Measurements from ENCODE around the gene ABHD6.

The ABHD6 gene

GRCh38 chr3:58292866-58293265 is 55.3 kb downstream of the ABHD6 start:
- no peaks in the 10 kb centered on the region for H3K27me3 ChIP-seq (ENCODE audit: control insufficient read depth, insufficient read depth, low read length)
- H3K4me1 ChIP-seq (ENCODE audit: control insufficient read depth, insufficient read depth, low read length) = no peaks in the 10 kb centered on the region
- H3K4me3 ChIP-seq (ENCODE audit: low read length) = no peak overlapping the region
- H3K9ac ChIP-seq (ENCODE audit: low read length) = no peak overlapping the region
- H3K36me3 ChIP-seq (ENCODE audit: control insufficient read depth, insufficient read depth, low read length) = no peaks in the 10 kb centered on the region
- no peaks in the 10 kb centered on the region for H3K9me3 ChIP-seq (ENCODE audit: control insufficient read depth, low read length)

- no peak overlapping the region for H3K4me3 ChIP-seq (ENCODE audit: low read length)
- H3K27me3 ChIP-seq (ENCODE audit: control insufficient read depth, insufficient read depth, low read length) = no peaks in the 10 kb centered on the region
- no peaks in the 10 kb centered on the region for H3K36me3 ChIP-seq (ENCODE audit: control insufficient read depth, insufficient read depth, low read length)
- H3K4me1 ChIP-seq (ENCODE audit: control insufficient read depth, insufficient read depth, low read length) = no peaks in the 10 kb centered on the region
- no peaks in the 10 kb centered on the region for H3K9me3 ChIP-seq (ENCODE audit: control insufficient read depth, low read length)
- H3K9ac ChIP-seq (ENCODE audit: low read length) = no peak overlapping the region
Observed at GRCh38 chr3:58293516-58293915, 55.9 kb downstream of the ABHD6 start.

GRCh38 chr3:58296269-58296668 is 58.7 kb downstream of the ABHD6 start:
- Histone ChIP-seq H3K36me3 (ENCODE audit: control insufficient read depth, insufficient read depth, low read length) (no peaks in the 10 kb centered on the region), H3K27me3 (ENCODE audit: control insufficient read depth, insufficient read depth, low read length) (no peaks in the 10 kb centered on the region), H3K9ac (ENCODE audit: low read length) (no peak overlapping the region), H3K4me3 (ENCODE audit: low read length) (no peak overlapping the region), H3K9me3 (ENCODE audit: control insufficient read depth, low read length) (no peaks in the 10 kb centered on the region), H3K4me1 (ENCODE audit: control insufficient read depth, insufficient read depth, low read length) (no peaks in the 10 kb centered on the region)

- no peaks in the 10 kb centered on the region for H3K4me1 ChIP-seq (ENCODE audit: control insufficient read depth, insufficient read depth, low read length)
- no peak overlapping the region for H3K4me3 ChIP-seq (ENCODE audit: low read length)
- H3K9me3 ChIP-seq (ENCODE audit: control insufficient read depth, low read length) = no peaks in the 10 kb centered on the region
- no peak overlapping the region for H3K9ac ChIP-seq (ENCODE audit: low read length)
- H3K36me3 ChIP-seq (ENCODE audit: control insufficient read depth, insufficient read depth, low read length) = no peaks in the 10 kb centered on the region
- H3K27me3 ChIP-seq (ENCODE audit: control insufficient read depth, insufficient read depth, low read length) = no peaks in the 10 kb centered on the region
Observed at GRCh38 chr3:58296843-58297242, 59.3 kb downstream of the ABHD6 start.

GRCh38 chr3:58298190-58298589 is 60.6 kb downstream of the ABHD6 start:
- no peak overlapping the region for H3K4me3 ChIP-seq (ENCODE audit: low read length)
- H3K27me3 ChIP-seq (ENCODE audit: control insufficient read depth, insufficient read depth, low read length) = no peaks in the 10 kb centered on the region
- no peaks in the 10 kb centered on the region for H3K36me3 ChIP-seq (ENCODE audit: control insufficient read depth, insufficient read depth, low read length)
- H3K9me3 ChIP-seq (ENCODE audit: control insufficient read depth, low read length) = no peaks in the 10 kb centered on the region
- no peak overlapping the region for H3K9ac ChIP-seq (ENCODE audit: low read length)
- H3K4me1 ChIP-seq (ENCODE audit: control insufficient read depth, insufficient read depth, low read length) = no peaks in the 10 kb centered on the region

- H3K4me1 ChIP-seq (ENCODE audit: control insufficient read depth, insufficient read depth, low read length) = no peaks in the 10 kb centered on the region
- H3K9ac ChIP-seq (ENCODE audit: low read length) = no peak overlapping the region
- no peaks in the 10 kb centered on the region for H3K9me3 ChIP-seq (ENCODE audit: control insufficient read depth, low read length)
- no peaks in the 10 kb centered on the region for H3K27me3 ChIP-seq (ENCODE audit: control insufficient read depth, insufficient read depth, low read length)
- H3K36me3 ChIP-seq (ENCODE audit: control insufficient read depth, insufficient read depth, low read length) = no peaks in the 10 kb centered on the region
- no peak overlapping the region for H3K4me3 ChIP-seq (ENCODE audit: low read length)
Observed at GRCh38 chr3:58299075-58299474, 61.5 kb downstream of the ABHD6 start.

- H3K36me3 ChIP-seq (ENCODE audit: control insufficient read depth, insufficient read depth, low read length) = no peaks in the 10 kb centered on the region
- no peaks in the 10 kb centered on the region for H3K9me3 ChIP-seq (ENCODE audit: control insufficient read depth, low read length)
- no peak overlapping the region for H3K9ac ChIP-seq (ENCODE audit: low read length)
- H3K4me3 ChIP-seq (ENCODE audit: low read length) = no peak overlapping the region
- no peaks in the 10 kb centered on the region for H3K4me1 ChIP-seq (ENCODE audit: control insufficient read depth, insufficient read depth, low read length)
- no peaks in the 10 kb centered on the region for H3K27me3 ChIP-seq (ENCODE audit: control insufficient read depth, insufficient read depth, low read length)
Observed at GRCh38 chr3:58299839-58300516, 62.4 kb downstream of the ABHD6 start.

GRCh38 chr3:58305882-58306711 is 68.5 kb downstream of the ABHD6 start, which contains the start of the genes HTD2 and RPP14:
Gene HTD2, plus strand, starts transcription at chr3:58306520. Its CDS starts 11,094 bp downstream, at chr3:58317614.
Gene RPP14, plus strand, starts transcription at chr3:58306245. Its CDS starts 4,085 bp downstream, at chr3:58310330.
- H3K4me1 ChIP-seq (ENCODE audit: control insufficient read depth, insufficient read depth, low read length) = peaks cover 16% of the 10 kb centered on the region
- no peaks in the 10 kb centered on the region for H3K36me3 ChIP-seq (ENCODE audit: control insufficient read depth, insufficient read depth, low read length)
- H3K9ac ChIP-seq (ENCODE audit: low read length) = peak within 1 kb of the TSS; percentile 85
- no peaks in the 10 kb centered on the region for H3K9me3 ChIP-seq (ENCODE audit: control insufficient read depth, low read length)
- no peaks in the 10 kb centered on the region for H3K27me3 ChIP-seq (ENCODE audit: control insufficient read depth, insufficient read depth, low read length)
- H3K4me3 ChIP-seq (ENCODE audit: low read length) = peak within 1 kb of the TSS; percentile 91

GRCh38 chr3:58307639-58308215 is 70.1 kb downstream of the ABHD6 start:
- H3K4me1 ChIP-seq (ENCODE audit: control insufficient read depth, insufficient read depth, low read length) = peaks cover 16% of the 10 kb centered on the region
- H3K36me3 ChIP-seq (ENCODE audit: control insufficient read depth, insufficient read depth, low read length) = peaks cover 9% of the 10 kb centered on the region
- no peak overlapping the region for H3K4me3 ChIP-seq (ENCODE audit: low read length)
- H3K9ac ChIP-seq (ENCODE audit: low read length) = peak overlapping the region; percentile 85
- no peaks in the 10 kb centered on the region for H3K9me3 ChIP-seq (ENCODE audit: control insufficient read depth, low read length)
- H3K27me3 ChIP-seq (ENCODE audit: control insufficient read depth, insufficient read depth, low read length) = no peaks in the 10 kb centered on the region

GRCh38 chr3:58308728-58309127 is 71.1 kb downstream of the ABHD6 start:
- H3K36me3 ChIP-seq (ENCODE audit: control insufficient read depth, insufficient read depth, low read length) = peaks cover 9% of the 10 kb centered on the region
- H3K4me1 ChIP-seq (ENCODE audit: control insufficient read depth, insufficient read depth, low read length) = peaks cover 16% of the 10 kb centered on the region
- H3K4me3 ChIP-seq (ENCODE audit: low read length) = no peak overlapping the region
- H3K9me3 ChIP-seq (ENCODE audit: control insufficient read depth, low read length) = no peaks in the 10 kb centered on the region
- H3K27me3 ChIP-seq (ENCODE audit: control insufficient read depth, insufficient read depth, low read length) = no peaks in the 10 kb centered on the region
- H3K9ac ChIP-seq (ENCODE audit: low read length) = peak overlapping the region; percentile 85

- Histone ChIP-seq H3K9ac (ENCODE audit: low read length) (no peak overlapping the region), H3K36me3 (ENCODE audit: control insufficient read depth, insufficient read depth, low read length) (peaks cover 4% of the 10 kb centered on the region), H3K4me3 (ENCODE audit: low read length) (no peak overlapping the region), H3K9me3 (ENCODE audit: control insufficient read depth, low read length) (no peaks in the 10 kb centered on the region), H3K4me1 (ENCODE audit: control insufficient read depth, insufficient read depth, low read length) (no peaks in the 10 kb centered on the region), H3K27me3 (ENCODE audit: control insufficient read depth, insufficient read depth, low read length) (no peaks in the 10 kb centered on the region)
Observed at GRCh38 chr3:58317811-58318210, 80.2 kb downstream of the ABHD6 start.

- Histone ChIP-seq H3K4me1 (ENCODE audit: control insufficient read depth, insufficient read depth, low read length) (peaks cover 15% of the 10 kb centered on the region), H3K4me3 (ENCODE audit: low read length) (no peak overlapping the region), H3K9me3 (ENCODE audit: control insufficient read depth, low read length) (no peaks in the 10 kb centered on the region), H3K9ac (ENCODE audit: low read length) (no peak overlapping the region), H3K27me3 (ENCODE audit: control insufficient read depth, insufficient read depth, low read length) (no peaks in the 10 kb centered on the region), H3K36me3 (ENCODE audit: control insufficient read depth, insufficient read depth, low read length) (peaks cover 4% of the 10 kb centered on the region)
Observed at GRCh38 chr3:58321791-58322190, 84.2 kb downstream of the ABHD6 start.
